Adrenal gland (tissue), 5 donors: ENCODE measurements around the gene SCLY.

Source experiments
- CTCF ChIP-seq, 6 experiments: fragments of 450-650 bp in 4 of 6; fragments of 200-600 bp in 2 of 6; sonication (generic) in 1 of 6; IDR thresholded peaks; 1 replicate in 5 of 6; 2 replicates in 1 of 6; pipeline versions ENCODE4 v1.5.1 to v1.8.0; 2016 to 2021; ENCODE audit warnings: antibody characterized with exemption in 6 of 6, mild to moderate bottlenecking in 2 of 6, moderate library complexity in 1 of 6
- POLR2A ChIP-seq, 2 donors: fragments of 450-650 bp; IDR thresholded peaks; one replicate each; pipeline ENCODE4 v1.6.1; 2017; ENCODE audit warnings: antibody characterized with exemption in 2 of 2, mild to moderate bottlenecking in 2 of 2, moderate library complexity in 1 of 2
- donor health status: DM: no; HTN: no; CAD: no.

- TF ChIP-seq CTCF (IDR thresholded peaks at IDR 0.05) = no peak
- TF ChIP-seq POLR2A (IDR thresholded peaks at IDR 0.05) = no peak
These were observed 1.3 kb upstream of the SCLY start for GRCh38 chr2:238059505-238059904.
